ENCODE measurements around the gene ZBTB37. TPM values are rescaled to one million over a fixed set of nuclear protein-coding genes. Genes with fewer than 3 reads are reported as not detected.

The ZBTB37 gene
- total and polyA plus RNA-seq, 2 of the 4 experiments (the other 2 are of a cell fraction): 1.0 to 13.1 TPM

GRCh38 chr1:173913111-173913510 lies 44.9 kb downstream of the ZBTB37 start:
- no peak for ATAC-seq (ENCODE audit: low read depth)
- Histone ChIP-seq H3K4ac (ENCODE audit: low read depth, low read length) (no peak overlapping the region), H4K91ac (ENCODE audit: insufficient read depth, low read depth, low read length) (no peak overlapping the region), H3K9me3 (ENCODE audit: control insufficient read depth, insufficient read depth, low read length) (no peaks in the 10 kb centered on the region), H4K5ac (ENCODE audit: low read depth, low read length) (no peak overlapping the region), H3K18ac (ENCODE audit: low read depth, low read length) (no peak overlapping the region), H2AK9ac (replicated peaks; ENCODE audit: low read depth, low read length, poor library complexity) (no peak overlapping the region), H3K79me1 (ENCODE audit: low read depth in 1 of 2, low read length in 2 of 2) (no peaks in the 10 kb centered on the region), H3K4me1 (ENCODE audit: control insufficient read depth, insufficient read depth, low read length) (no peaks in the 10 kb centered on the region), H2BK15ac (ENCODE audit: low read depth, low read length) (no peak overlapping the region), H3K36me3 (ENCODE audit: control insufficient read depth, insufficient read depth, low read length) (no peaks in the 10 kb centered on the region), H2AK5ac (ENCODE audit: low read depth, low read length) (no peak overlapping the region), H2AFZ (replicated peaks; ENCODE audit: low read length, poor library complexity) (no peak overlapping the region), H3K14ac (replicated peaks; ENCODE audit: low read depth, low read length) (no peak overlapping the region), H3K27me3 (ENCODE audit: control insufficient read depth, insufficient read depth, low read length) (no peaks in the 10 kb centered on the region), H4K20me1 (ENCODE audit: insufficient read depth, low read length) (no peaks in the 10 kb centered on the region), H2BK120ac (ENCODE audit: low read depth, low read length) (no peak overlapping the region), H2BK20ac (ENCODE audit: low read depth, low read length) (no peak overlapping the region), H3K23ac (ENCODE audit: low read depth, low read length) (no peak overlapping the region), H4K8ac (ENCODE audit: low read depth in 2 of 2, low read length in 2 of 2) (no peak overlapping the region), H3K4me2 (ENCODE audit: low read depth, low read length) (no peak overlapping the region), H3K4me3 (ENCODE audit: insufficient read depth, low read depth, low read length) (no peak overlapping the region), H3K27ac (ENCODE audit: insufficient read depth, low read length) (no peak overlapping the region), H3K56ac (ENCODE audit: extremely low read depth, insufficient read depth, low read length) (no peak overlapping the region), H3K9me1 (ENCODE audit: insufficient read depth, low read length) (no peaks in the 10 kb centered on the region), H3K9ac (ENCODE audit: low read depth, low read length) (no peak overlapping the region), H2BK5ac (ENCODE audit: low read depth, low read length, poor library complexity, severe bottlenecking) (no peak overlapping the region)
- WGBS, 2 experiments (ENCODE audit: extremely low coverage in 2 of 2, insufficient read length in 1 of 2): 80% methylated on average over 1 of the region's 3 CpGs; no CpG with 5 or more reads in 1 of the 2 experiments
- CTCF ChIA-PET: no interaction called here
- dilution Hi-C loops (cut with HindIII; ENCODE audit: low sequenced_read_pairs, unreplicated experiment) (no loop called here), in situ Hi-C loops (cut with MboI; ENCODE audit: low sequenced_read_pairs) (no loop called here), intact Hi-C loops (cut with micrococcal nuclease) (no loop called here)
- DNase-seq: no peak
- POLR2A ChIA-PET (ENCODE audit: unreplicated experiment): no interaction called here
- TF ChIP-seq BHLHE40 (IDR thresholded peaks at IDR 0.05; ENCODE audit: low read depth, low read length) (no peak), CEBPB (IDR thresholded peaks at IDR 0.05; ENCODE audit: low read depth, low read length) (no peak), MAZ (IDR thresholded peaks at IDR 0.05; ENCODE audit: borderline replicate concordance, low read depth, low read length) (no peak), CHD1 (IDR thresholded peaks at IDR 0.05; ENCODE audit: low read depth, low read length) (no peak), NFE2L2 (IDR thresholded peaks at IDR 0.05; ENCODE audit: low read depth, low read length) (no peak), RFX5 (IDR thresholded peaks at IDR 0.05; ENCODE audit: low read depth, low read length) (no peak), USF2 (IDR thresholded peaks at IDR 0.05; ENCODE audit: low read depth, low read length) (no peak), RCOR1 (IDR thresholded peaks at IDR 0.05; ENCODE audit: insufficient replicate concordance, low read length) (no peak), ELK1 (IDR thresholded peaks at IDR 0.05; ENCODE audit: borderline replicate concordance, low read depth, low read length) (no peak), RAD21 (IDR thresholded peaks at IDR 0.05; ENCODE audit: low read length) (no peak), FOS (IDR thresholded peaks at IDR 0.05; ENCODE audit: low read depth, low read length) (no peak), POLR2A (IDR thresholded peaks at IDR 0.05; ENCODE audit: low read depth, low read length) (no peak), SMC3 (IDR thresholded peaks at IDR 0.05; ENCODE audit: low read depth, low read length) (no peak), MAFK (IDR thresholded peaks at IDR 0.05; ENCODE audit: low read depth, low read length) (no peak)
- BruUV-seq (replicated peaks): no TSS peak

Data from IMR-90 (cell line).